HEK293 (cell line): ENCODE data around the gene RAB9A.

Source experiments
- CTCF ChIA-PET: fragments of 350-600 bp; formaldehyde crosslinking; extraction: SDS; loops from one replicate; lab custom pipeline; 2021; ENCODE audit warnings: antibody characterized with exemption; lab: Yijun Ruan, JAX
- POLR2A ChIA-PET: fragments of 300-600 bp; formaldehyde crosslinking; extraction: SDS; loops from one replicate; lab custom pipeline; 2020; ENCODE audit warnings: antibody characterized with exemption, inconsistent platforms; lab: Yijun Ruan, JAX
- H3K27ac ChIP-seq: fragments of 200-500 bp; sonication (Bioruptor generic); 2 replicates; pipeline ENCODE4 v1.5.1; 2014; ENCODE audit warnings: low read depth, low read length, control low read depth, inconsistent platforms; ENCODE audit errors: extremely low read depth
- H3K36me3 ChIP-seq, 2 experiments: fragments of 200-500 bp in 1 of 2; sonication (Bioruptor generic) in 1 of 2; 1 replicate in 1 of 2; 2 replicates in 1 of 2; pipeline ENCODE4 v1.5.1; 2014 to 2017; ENCODE audit warnings: inconsistent platforms in 2 of 2, low read length in 2 of 2; ENCODE audit not compliant: control insufficient read depth in 2 of 2, insufficient read depth in 1 of 2
- H3K4me1 ChIP-seq: fragments of 200-500 bp; sonication (Bioruptor generic); 2 replicates; pipeline ENCODE4 v1.5.1; 2014; ENCODE audit warnings: mild to moderate bottlenecking, low read length, inconsistent platforms; ENCODE audit not compliant: control insufficient read depth, insufficient read depth
- H3K4me3 ChIP-seq: 2 replicates; pipeline ENCODE4 v1.5.1; 2011; ENCODE audit warnings: low read depth, mild to moderate bottlenecking, control low read depth, low read length, moderate library complexity
- H3K9me3 ChIP-seq: fragments of 200-500 bp; sonication (Bioruptor generic); 2 replicates; pipeline ENCODE4 v1.5.1; 2014; ENCODE audit warnings: low read depth, low read length, inconsistent platforms; ENCODE audit not compliant: control insufficient read depth, insufficient read depth
- BCL11A ChIP-seq: fragments of 450-650 bp; formaldehyde crosslinking; IDR thresholded peaks from 2 replicates; pipeline ENCODE4 v1.5.1; 2016; ENCODE audit warnings: low read depth, missing biosample characterization, missing genetic modification characterization
- EGR2 ChIP-seq: fragments of 450-650 bp; formaldehyde crosslinking; IDR thresholded peaks from 2 replicates; pipeline ENCODE4 v1.5.1; 2016; ENCODE audit warnings: low read depth, missing biosample characterization, missing genetic modification characterization
- IKZF3 ChIP-seq: fragments of 450-650 bp; IDR thresholded peaks from 2 replicates; pipeline ENCODE4 v1.5.0; 2018; ENCODE audit warnings: missing biosample characterization, mild to moderate bottlenecking, missing genetic modification characterization, moderate library complexity
- INSM2 ChIP-seq: fragments of 450-650 bp; formaldehyde crosslinking; IDR thresholded peaks from 2 replicates; pipeline ENCODE4 v1.5.1; 2016; ENCODE audit warnings: missing biosample characterization, missing genetic modification characterization
- KLF17 ChIP-seq: fragments of 450-650 bp; formaldehyde crosslinking; IDR thresholded peaks from 2 replicates; pipeline ENCODE4 v1.5.1; 2016; ENCODE audit warnings: missing biosample characterization, missing genetic modification characterization
- WT1 ChIP-seq: fragments of 450-650 bp; formaldehyde crosslinking; IDR thresholded peaks from 2 replicates; pipeline ENCODE4 v1.5.1; 2016; ENCODE audit warnings: missing biosample characterization, missing genetic modification characterization
- ZBTB10 ChIP-seq: fragments of 450-650 bp; formaldehyde crosslinking; IDR thresholded peaks from 2 replicates; pipeline ENCODE4 v1.5.1; 2016; ENCODE audit warnings: missing biosample characterization, missing genetic modification characterization
- ZBTB20 ChIP-seq: fragments of 450-650 bp; formaldehyde crosslinking; IDR thresholded peaks from 2 replicates; pipeline ENCODE4 v1.5.1; 2016; ENCODE audit warnings: missing biosample characterization, missing genetic modification characterization
- ZNF24 ChIP-seq: fragments of 450-650 bp; formaldehyde crosslinking; IDR thresholded peaks from 2 replicates; pipeline ENCODE4 v1.5.1; 2016; ENCODE audit warnings: missing biosample characterization, missing genetic modification characterization
- ZNF549 ChIP-seq: fragments of 450-650 bp; IDR thresholded peaks from 2 replicates; pipeline ENCODE4 v1.5.1; 2018; ENCODE audit warnings: missing biosample characterization, missing genetic modification characterization, mild to moderate bottlenecking, inconsistent platforms, moderate library complexity
- ZNF660 ChIP-seq: fragments of 450-650 bp; IDR thresholded peaks from 2 replicates; pipeline ENCODE4 v1.5.1; 2018; ENCODE audit warnings: missing biosample characterization, mild to moderate bottlenecking, missing genetic modification characterization
- ZNF837 ChIP-seq: fragments of 450-650 bp; formaldehyde crosslinking; IDR thresholded peaks from 2 replicates; pipeline ENCODE4 v1.5.1; 2016; ENCODE audit warnings: missing biosample characterization, missing genetic modification characterization
- ZSCAN18 ChIP-seq: fragments of 450-650 bp; formaldehyde crosslinking; IDR thresholded peaks from 2 replicates; pipeline ENCODE4 v1.5.1; 2016; ENCODE audit warnings: missing biosample characterization, missing genetic modification characterization
- ZSCAN30 ChIP-seq: fragments of 450-650 bp; IDR thresholded peaks from 2 replicates; pipeline ENCODE4 v1.5.1; 2018; ENCODE audit warnings: missing biosample characterization, mild to moderate bottlenecking, missing genetic modification characterization, moderate library complexity
- ZSCAN4 ChIP-seq: fragments of 450-650 bp; formaldehyde crosslinking; IDR thresholded peaks from 2 replicates; pipeline ENCODE4 v1.5.1; 2017; ENCODE audit warnings: missing biosample characterization, missing genetic modification characterization

RAB9A gene

GRCh38 chrX:13662355-13662791, 26.6 kb upstream of the RAB9A start:
- peaks cover 9 to 25% of the 10 kb centered on the region in 2 experiments for H3K36me3 ChIP-seq
- no peak for TF ChIP-seq ZNF660 (tag by site-specific recombination)
- no peak for TF ChIP-seq ZSCAN4 (tag by site-specific recombination)
- no peak for TF ChIP-seq ZNF24 (tag by site-specific recombination)
- TF ChIP-seq KLF17 (tag by site-specific recombination): no peak
- TF ChIP-seq ZNF837: no peak
- TF ChIP-seq INSM2 (tag by site-specific recombination): no peak
- no peak for TF ChIP-seq ZSCAN18 (tag by site-specific recombination)
- no peak for TF ChIP-seq EGR2 (tag by site-specific recombination)
- TF ChIP-seq WT1 (tag by site-specific recombination): no peak
- ChIA-PET POLR2A (interaction anchor here (0.5 to 1.5 kb wide), 3 partner anchors 9 to 72 kb away, joined by 3 to 6 read pairs (median 5); partner anchors contain the start of genes OFD1, TCEANC and TRAPPC2), CTCF (interaction anchor here (0.7 to 1.3 kb wide), 7 partner anchors 16 to 369 kb away, joined by 3 to 7 read pairs (median 3); partner anchors contain the start of genes OFD1 and TRAPPC2)
- no peak overlapping the region for H3K4me3 ChIP-seq
- H3K4me1 ChIP-seq: peaks cover 3% of the 10 kb centered on the region
- H3K9me3 ChIP-seq: no peaks in the 10 kb centered on the region
- 0 out of 2 replicates have a peak overlapping the region, but pooled peaks have one; percentile 21 for H3K27ac ChIP-seq

GRCh38 chrX:13664020-13664419, 24.9 kb upstream of the RAB9A start:
- Histone ChIP-seq H3K27ac (no peak overlapping the region), H3K36me3 (peaks cover 9 to 25% of the 10 kb centered on the region in 2 experiments), H3K4me1 (peaks cover 15% of the 10 kb centered on the region), H3K9me3 (no peaks in the 10 kb centered on the region), H3K4me3 (no peak overlapping the region)
- ChIA-PET POLR2A (no interaction called here), CTCF (interaction anchor here (1.2 kb wide), 1 partner anchor 14 kb away, joined by 3 read pairs; no protein-coding TSS in a partner anchor)
- TF ChIP-seq ZNF549 (tag by site-specific recombination) (no peak), ZSCAN30 (tag by site-specific recombination) (no peak), ZSCAN4 (tag by site-specific recombination) (no peak), BCL11A (tag by site-specific recombination) (no peak), ZNF837 (no peak), IKZF3 (tag by site-specific recombination) (no peak)

- Histone ChIP-seq H3K36me3 (peaks cover 0 to 16% of the 10 kb centered on the region in 2 experiments; a peak in 1 of 3 replicates), H3K9me3 (no peaks in the 10 kb centered on the region), H3K4me3 (no peak overlapping the region), H3K27ac (no peak overlapping the region; the same call in 1 of the 2 replicates), H3K4me1 (peaks cover 22% of the 10 kb centered on the region)
- POLR2A ChIA-PET: interaction anchor here (1.5 kb wide), 1 partner anchor 20 kb away, joined by 4 read pairs; no protein-coding TSS in a partner anchor
- TF ChIP-seq ZBTB20: 0 out of 2 replicates have a peak, but pooled peaks have one; percentile 6
- TF ChIP-seq ZBTB10: no peak
- CTCF ChIA-PET: interaction anchor here (0.6 to 0.8 kb wide), 2 partner anchors 11 to 27 kb away, joined by 3 to 4 read pairs; no protein-coding TSS in a partner anchor
These were observed 22.1 kb upstream of the RAB9A start for GRCh38 chrX:13666836-13667235.
